GM11168 (cell line): Measurements from ENCODE around the gene DOCK9.

Experiments used
- in situ Hi-C: fragments of 300-500 bp; cut with MboI; formaldehyde crosslinking; loops from one replicate; pipeline ENCODE4 v1.12.0; 2022; ENCODE audit warnings: low sequenced_read_pairs; ENCODE audit not compliant: unreplicated experiment

The DOCK9 gene

GRCh38 chr13:98979012-98979660, 1.3 kb upstream of the DOCK9 start:
- in situ Hi-C loops: no loop called here

- in situ Hi-C loops: no loop called here
Observed at GRCh38 chr13:98978280-98978679, 416 bp upstream of the DOCK9 start.

- in situ Hi-C loops: no loop called here
Observed at GRCh38 chr13:98976941-98977340, 923 bp downstream of the DOCK9 start.

- in situ Hi-C loops: no loop called here
Observed at GRCh38 chr13:98976338-98976737, 1.5 kb downstream of the DOCK9 start.

GRCh38 chr13:98975822-98976261, 2.0 kb downstream of the DOCK9 start:
- in situ Hi-C loops: no loop called here

GRCh38 chr13:98974053-98974452, 3.8 kb downstream of the DOCK9 start:
- in situ Hi-C loops: no loop called here

GRCh38 chr13:98972627-98973026, 5.2 kb downstream of the DOCK9 start:
- in situ Hi-C loops: no loop called here

- in situ Hi-C loops: no loop called here
Observed at GRCh38 chr13:98972059-98972458, 5.8 kb downstream of the DOCK9 start.

- in situ Hi-C loops: no loop called here
Observed at GRCh38 chr13:98970330-98970729, 7.5 kb downstream of the DOCK9 start.

- in situ Hi-C loops: no loop called here
Observed at GRCh38 chr13:98967491-98967890, 10.4 kb downstream of the DOCK9 start.

GRCh38 chr13:98966019-98966418, 11.8 kb downstream of the DOCK9 start:
- in situ Hi-C loops: no loop called here

- in situ Hi-C loops: no loop called here
Observed at GRCh38 chr13:98965325-98965724, 12.5 kb downstream of the DOCK9 start.

GRCh38 chr13:98963917-98964316, 13.9 kb downstream of the DOCK9 start:
- in situ Hi-C loops: no loop called here

- in situ Hi-C loops: no loop called here
Observed at GRCh38 chr13:98962901-98963590, 14.8 kb downstream of the DOCK9 start.

GRCh38 chr13:98961503-98962105, 16.3 kb downstream of the DOCK9 start:
- in situ Hi-C loops: no loop called here

- in situ Hi-C loops: no loop called here
Observed at GRCh38 chr13:98960606-98961502, 17.0 kb downstream of the DOCK9 start.

- in situ Hi-C loops: no loop called here
Observed at GRCh38 chr13:98959786-98960605, 17.9 kb downstream of the DOCK9 start.

- in situ Hi-C loops: no loop called here
Observed at GRCh38 chr13:98959291-98959690, 18.6 kb downstream of the DOCK9 start.

- in situ Hi-C loops: no loop called here
Observed at GRCh38 chr13:98958443-98958794, 19.4 kb downstream of the DOCK9 start.
